HG03378 (cell line): ENCODE measurements around the gene NUDT12.
A peak's percentile ranks its signal among the peaks of the same experiment; 100 is the strongest.

Experiments
- ATAC-seq: cut with Tn5 transposase; IDR thresholded peaks from one replicate; pipeline ENCODE4 v1.9.1; 2021; ENCODE audit warnings: mild to moderate bottlenecking, moderate library complexity; ENCODE audit not compliant: unreplicated experiment

The NUDT12 gene

DNA sequence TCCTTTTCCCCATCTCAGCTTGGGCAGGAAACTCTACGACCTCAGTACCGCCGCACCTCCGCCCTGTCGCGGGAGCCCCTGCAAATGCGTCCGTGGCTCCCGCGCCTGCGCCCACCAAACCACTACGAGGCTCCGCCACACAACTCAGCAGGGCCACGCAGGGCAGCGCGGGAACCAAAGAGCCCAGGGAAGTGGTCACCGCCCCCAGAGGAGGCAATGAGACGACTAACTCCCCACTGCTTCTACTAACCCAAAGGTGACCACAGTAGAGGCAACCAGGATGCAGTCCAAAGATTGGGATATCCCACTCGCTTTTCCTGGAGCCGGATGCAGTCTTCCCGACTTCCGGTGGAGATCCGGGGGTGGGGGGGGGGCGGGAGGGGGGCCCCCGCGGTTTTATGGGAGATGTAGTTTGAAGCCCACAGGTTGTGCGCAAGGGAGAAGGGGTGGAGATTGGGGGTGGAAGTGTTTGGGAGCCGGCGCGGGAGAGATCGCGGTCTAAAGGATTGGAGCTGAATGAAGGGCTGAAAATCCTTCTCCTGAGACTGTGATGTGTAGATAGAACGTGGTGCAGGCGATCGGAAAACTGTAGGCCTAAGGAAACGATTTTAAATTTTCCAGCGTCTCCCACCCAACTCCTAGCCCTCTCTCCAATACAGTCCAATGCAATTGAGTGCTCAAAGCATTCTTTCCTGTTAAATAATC is at the start of gene NUDT12:
TSS of gene NUDT12 (minus strand) at position 337 of the 705 bp plus-strand sequence. CDS start 2,541 bp downstream, outside the sequence.
- peak; percentile 86 for ATAC-seq

- ATAC-seq, result no peak
Measured at GRCh38 chr5:103607346-103607745, 44.8 kb upstream of the NUDT12 start.

- ATAC-seq, result no peak
Measured at GRCh38 chr5:103605277-103605676, 42.7 kb upstream of the NUDT12 start.

- ATAC-seq, result no peak
Measured at GRCh38 chr5:103602438-103602837, 39.8 kb upstream of the NUDT12 start.

DNA sequence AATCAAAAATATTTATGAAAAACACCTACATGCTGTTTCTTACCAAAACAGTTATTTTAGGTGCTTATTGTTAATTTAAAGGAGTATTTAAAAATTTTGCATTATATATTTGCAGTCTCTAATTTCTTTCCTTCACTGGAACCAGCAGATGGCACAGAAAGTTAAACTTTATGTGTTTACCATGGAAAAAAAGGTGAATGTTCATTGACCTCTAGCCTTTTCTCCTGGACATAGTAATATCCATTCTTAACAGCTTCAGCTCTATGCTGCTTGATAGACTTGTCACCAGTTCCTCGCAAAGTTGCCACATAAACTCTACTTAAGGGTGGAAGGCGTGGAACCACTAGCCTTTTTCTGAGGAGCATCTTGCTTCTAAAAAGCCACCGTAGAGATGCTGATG is 38.7 kb upstream of the NUDT12 start:
- ATAC-seq, result no peak

DNA sequence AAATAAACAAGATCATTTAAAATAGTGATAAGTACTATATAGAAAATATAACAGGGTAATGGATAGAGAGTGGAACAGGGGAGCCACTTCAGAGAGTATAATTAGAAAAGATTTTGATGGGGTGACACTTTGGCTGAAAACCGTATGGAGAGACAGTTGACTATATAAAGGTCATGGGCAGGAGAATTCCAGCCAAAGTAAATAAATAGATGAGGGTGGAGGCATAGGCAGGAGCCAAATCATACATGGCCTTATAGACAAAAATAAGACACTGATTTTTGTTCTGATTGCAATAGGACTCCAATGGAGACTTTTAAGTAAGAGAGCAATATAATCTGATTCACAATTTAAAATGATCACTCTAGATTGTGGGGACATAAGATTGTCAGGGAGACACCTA is 37.5 kb upstream of the NUDT12 start:
- ATAC-seq, result no peak

- no peak for ATAC-seq
Measured at GRCh38 chr5:103598997-103599566, 36.5 kb upstream of the NUDT12 start.

GRCh38 chr5:103590221-103590620 is 27.6 kb upstream of the NUDT12 start:
- ATAC-seq, result no peak

- no peak for ATAC-seq
Measured at GRCh38 chr5:103589776-103590175, 27.2 kb upstream of the NUDT12 start.

DNA sequence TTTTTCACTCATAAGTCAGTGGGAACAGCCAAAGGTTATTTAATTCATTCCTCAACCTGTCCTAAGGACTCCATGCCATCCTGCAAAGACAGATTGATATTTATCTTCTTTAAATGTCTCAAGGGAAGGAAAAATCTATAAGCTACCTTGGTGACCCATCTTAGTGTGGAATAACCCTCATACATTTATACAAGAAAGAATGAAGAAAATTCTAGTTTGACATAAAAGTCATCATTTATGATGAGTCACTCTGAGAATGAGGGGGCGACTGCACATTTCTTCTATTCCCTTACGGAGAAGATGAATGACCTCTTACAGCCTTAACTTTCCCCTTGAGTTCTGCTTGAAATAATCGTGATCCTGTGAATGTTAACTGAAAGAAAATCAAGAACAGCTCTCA is 26.8 kb upstream of the NUDT12 start:
- no peak for ATAC-seq

DNA sequence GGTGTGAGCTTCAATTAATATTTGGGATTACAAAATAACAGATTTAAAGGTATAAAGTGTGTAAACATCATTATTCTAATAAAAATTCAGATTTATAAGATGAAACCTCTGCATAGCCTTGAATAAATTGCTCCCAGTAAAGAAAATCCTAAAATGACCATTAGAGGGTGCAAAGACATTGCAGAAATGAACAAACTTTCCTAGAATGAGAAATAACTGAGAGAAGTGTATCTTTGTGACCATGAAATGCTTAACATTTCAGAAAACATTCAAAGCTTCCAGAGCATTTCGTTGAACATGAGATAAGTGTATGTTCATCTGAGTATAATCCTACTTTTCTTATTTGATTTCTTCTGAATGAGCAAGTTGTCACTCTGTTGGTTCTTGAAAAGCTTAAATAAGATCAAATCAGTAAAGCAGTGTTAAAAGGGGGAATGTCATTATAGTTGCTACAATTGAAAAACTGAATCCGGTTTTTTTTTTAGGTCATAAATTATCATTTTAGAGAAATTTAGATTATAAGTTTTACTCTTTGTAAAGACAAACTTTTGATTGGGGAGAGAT is 24.7 kb upstream of the NUDT12 start:
- ATAC-seq, result no peak

DNA sequence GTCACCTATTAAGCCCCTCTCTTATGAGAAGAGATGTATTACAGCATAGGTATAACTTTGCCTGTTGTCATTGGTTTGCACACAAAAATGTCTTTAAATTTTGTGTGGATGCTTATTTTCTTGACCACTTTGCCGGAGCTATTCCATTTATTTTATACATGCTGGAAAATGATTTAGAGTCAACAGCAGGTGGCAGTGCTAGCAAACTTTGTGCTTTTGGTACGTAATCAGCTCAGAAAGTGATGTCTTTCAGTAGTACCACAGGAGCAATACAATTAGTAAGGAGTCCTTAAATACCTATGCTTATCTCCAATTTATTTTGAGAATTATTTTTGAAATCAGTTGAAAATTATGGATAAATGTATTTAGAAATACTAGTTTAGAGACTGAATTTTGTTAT is 19.8 kb upstream of the NUDT12 start:
- peak; percentile 58 for ATAC-seq

DNA sequence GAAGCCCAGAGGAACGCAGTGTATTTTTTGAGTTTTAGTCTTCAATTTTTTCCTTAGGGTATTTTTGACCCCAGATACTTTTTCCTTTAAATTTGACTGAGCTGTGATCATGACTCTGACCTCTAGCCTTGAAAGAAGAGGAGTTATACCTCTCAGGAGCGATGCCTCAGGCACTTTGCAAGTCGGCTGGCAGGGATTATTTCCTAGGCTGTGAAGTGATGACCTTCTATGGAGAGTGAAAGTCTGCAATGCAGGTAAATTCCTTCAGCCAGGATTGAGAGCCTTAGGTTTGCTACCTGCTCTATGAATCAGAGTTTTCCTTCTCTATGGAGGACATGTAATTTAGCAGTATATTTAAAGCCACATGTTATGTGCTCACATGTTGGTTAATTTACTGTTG is 10.8 kb upstream of the NUDT12 start:
- no peak for ATAC-seq

GRCh38 chr5:103572454-103572853 is 9.9 kb upstream of the NUDT12 start:
- no peak for ATAC-seq

GRCh38 chr5:103571730-103572129 is 9.1 kb upstream of the NUDT12 start:
- no peak for ATAC-seq

DNA sequence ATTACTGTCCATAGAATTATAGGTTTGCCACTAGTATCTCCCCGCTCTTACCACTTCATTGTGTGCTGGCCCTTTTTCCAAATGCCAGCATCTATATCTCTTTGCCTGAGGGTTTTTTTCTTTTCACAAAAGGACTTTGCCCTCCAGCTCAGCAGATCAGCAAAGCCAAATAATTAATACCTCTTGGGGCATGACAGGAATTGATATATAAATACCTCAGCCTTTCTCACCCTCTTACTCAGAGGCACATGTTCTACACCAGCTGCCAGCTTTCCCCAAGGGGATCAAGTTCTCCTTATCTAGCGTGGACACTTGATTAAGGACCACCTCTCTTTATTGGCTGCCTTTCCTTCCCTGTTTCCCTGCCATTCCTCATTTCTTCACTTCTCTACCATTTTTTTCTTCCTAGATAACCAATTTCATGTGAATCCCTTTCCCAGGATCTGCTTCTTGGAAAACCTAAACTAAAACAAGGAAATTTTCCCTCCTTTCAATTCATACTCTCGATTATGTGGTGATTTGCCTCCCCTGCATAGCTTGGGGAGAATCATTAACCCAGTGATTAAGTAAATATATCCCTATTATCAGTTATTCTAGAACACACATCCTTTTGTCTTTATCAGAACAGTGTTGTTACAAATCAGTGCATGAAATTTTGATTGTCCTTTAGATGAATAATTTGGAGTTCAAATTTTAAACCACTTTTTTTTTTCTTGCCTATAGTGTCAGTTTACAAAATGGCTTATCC is 6.9 kb upstream of the NUDT12 start:
- ATAC-seq, result no peak

- ATAC-seq, result no peak
Measured at GRCh38 chr5:103565719-103566118, 3.1 kb upstream of the NUDT12 start.

DNA sequence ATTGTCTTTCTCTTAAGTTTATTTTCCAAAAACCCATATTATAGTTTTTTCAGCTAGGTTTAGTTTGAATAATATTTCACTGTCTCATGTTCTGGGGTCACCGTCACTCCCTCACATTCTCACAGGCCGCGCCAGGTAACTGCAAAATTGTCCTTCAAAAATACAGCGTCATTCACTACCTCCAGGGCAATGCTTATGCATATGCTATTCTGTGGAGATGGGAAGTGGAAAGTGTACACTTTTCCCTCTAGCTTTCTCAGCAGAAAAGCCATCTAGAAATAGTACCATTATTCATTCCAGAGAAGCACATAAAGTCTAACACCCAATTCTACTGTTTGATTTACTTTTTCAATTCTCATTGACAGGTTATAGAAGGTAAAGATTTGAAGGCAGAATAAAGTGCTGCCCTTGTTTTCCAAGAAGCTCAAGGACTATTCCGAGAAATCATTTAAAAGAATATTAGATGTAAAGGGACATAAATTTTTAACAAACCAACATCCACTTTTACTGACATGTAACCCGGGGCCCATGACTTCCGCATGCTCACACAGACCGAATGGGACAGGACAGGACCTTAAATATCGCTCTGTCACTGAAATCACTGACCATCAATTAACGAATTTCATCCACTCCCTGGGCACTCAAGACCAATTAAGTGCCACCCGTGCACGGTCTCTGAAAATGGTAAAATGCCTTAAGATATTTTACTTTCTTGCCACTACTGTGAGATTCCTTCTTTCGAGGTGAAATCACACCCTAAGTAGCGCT is 720 bp downstream of the NUDT12 start:
- ATAC-seq, result peak; percentile 44

- ATAC-seq, result no peak
Measured at GRCh38 chr5:103560826-103561225, 1.8 kb downstream of the NUDT12 start.

GRCh38 chr5:103546858-103547257 is 15.7 kb downstream of the NUDT12 start:
- ATAC-seq, result no peak

DNA sequence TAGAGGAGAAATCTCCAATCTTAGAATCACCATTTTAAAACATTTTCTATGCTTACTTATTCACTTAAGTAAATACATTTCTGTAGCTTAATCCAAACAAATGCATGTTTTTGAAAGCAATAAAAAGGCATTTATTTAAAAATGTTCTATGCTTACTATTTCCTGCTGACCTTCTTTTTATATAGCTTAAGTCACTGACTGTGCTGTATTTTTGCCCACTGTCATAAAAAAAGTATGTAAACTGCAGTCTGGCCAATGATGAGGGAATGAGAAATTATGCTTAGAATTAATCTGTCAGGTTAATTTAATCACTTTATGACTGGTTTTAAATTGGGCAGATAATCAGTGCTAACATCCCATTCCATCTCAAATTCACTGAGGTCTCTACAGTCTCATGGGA is 20.1 kb downstream of the NUDT12 start:
- no peak for ATAC-seq
